ENCODE data around the gene NFIX. TPM values are rescaled to one million over a fixed set of nuclear protein-coding genes. Genes with fewer than 3 reads are reported as not detected.

Gene NFIX
- total and polyA plus RNA-seq, 2 donors (not counting 1 experiment from before 2014, with no cell fraction given), result 0.69 to 5.6 TPM

DNA sequence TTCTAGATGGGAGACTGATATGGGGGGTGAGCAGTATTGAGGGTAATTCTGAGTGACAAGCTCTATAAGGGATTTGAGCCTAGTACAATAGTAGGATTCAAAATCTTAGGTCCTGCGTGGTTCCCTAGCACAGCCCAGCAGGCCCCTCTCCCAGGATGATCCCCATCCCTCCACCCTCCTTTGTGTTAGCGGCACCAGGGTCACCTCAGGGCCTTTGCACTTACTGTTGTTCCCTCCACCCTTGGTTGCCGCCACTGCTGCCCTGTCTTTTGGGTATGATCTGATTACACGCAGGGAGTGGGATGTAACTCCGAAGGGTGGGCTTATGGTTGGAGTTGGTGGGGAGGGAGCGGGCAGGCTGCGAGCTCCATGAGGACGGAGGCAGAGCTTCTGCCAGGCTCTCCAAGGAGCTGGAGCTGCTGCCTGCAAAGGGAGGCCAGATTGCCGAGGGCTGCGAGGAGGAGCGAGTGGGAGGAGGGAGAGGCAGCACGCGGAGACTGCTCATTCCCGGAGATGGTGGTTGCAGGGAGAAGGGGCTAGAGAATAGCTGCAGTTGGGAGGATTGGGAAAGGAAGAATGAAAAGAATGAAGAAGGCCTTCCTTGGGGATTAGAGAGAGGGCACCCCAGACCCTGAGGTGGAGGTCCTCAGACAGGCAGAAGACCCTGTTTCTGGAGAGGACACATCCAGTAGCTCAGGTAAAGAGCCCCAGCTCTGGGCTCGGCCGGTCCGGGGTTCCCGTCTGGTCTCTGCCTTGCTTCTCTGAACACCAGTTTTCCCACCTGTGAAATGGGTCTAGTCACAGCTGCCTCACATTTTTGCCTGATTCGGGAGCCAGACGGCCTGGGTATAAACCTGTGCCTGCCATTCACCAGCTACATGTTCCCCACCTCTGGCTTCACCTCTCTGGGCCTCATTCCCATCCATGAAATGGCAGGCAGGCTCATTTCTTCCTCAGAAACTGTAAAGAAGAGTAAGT, 128.0 kb downstream of the NFIX start:
- H3K27ac ChIP-seq (ENCODE audit: low read length in 2 of 2), result no peak overlapping the region
- H3K79me2 ChIP-seq (ENCODE audit: control insufficient read depth, insufficient read depth, low read length), result peaks cover 85% of the 10 kb centered on the region
- POLR2A ChIA-PET, result no interaction called here

More for the DNA sequence above, 128.0 kb downstream of the NFIX start:
- no peak overlapping the region for H3K27ac Mint-ChIP-seq
- no peak for DNase-seq
- no peak for TF ChIP-seq EZH2 (IDR thresholded peaks at IDR 0.05; ENCODE audit: borderline replicate concordance, insufficient read depth, low read depth, low read length, poor library complexity, severe bottlenecking)
- TF ChIP-seq, protein P1, sequence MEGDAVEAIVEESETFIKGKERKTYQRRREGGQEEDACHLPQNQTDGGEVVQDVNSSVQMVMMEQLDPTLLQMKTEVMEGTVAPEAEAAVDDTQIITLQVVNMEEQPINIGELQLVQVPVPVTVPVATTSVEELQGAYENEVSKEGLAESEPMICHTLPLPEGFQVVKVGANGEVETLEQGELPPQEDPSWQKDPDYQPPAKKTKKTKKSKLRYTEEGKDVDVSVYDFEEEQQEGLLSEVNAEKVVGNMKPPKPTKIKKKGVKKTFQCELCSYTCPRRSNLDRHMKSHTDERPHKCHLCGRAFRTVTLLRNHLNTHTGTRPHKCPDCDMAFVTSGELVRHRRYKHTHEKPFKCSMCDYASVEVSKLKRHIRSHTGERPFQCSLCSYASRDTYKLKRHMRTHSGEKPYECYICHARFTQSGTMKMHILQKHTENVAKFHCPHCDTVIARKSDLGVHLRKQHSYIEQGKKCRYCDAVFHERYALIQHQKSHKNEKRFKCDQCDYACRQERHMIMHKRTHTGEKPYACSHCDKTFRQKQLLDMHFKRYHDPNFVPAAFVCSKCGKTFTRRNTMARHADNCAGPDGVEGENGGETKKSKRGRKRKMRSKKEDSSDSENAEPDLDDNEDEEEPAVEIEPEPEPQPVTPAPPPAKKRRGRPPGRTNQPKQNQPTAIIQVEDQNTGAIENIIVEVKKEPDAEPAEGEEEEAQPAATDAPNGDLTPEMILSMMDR (IDR thresholded peaks at IDR 0.05), result no peak
- no peaks in the 10 kb centered on the region for H3K9me3 Mint-ChIP-seq (ENCODE audit: insufficient read depth)
- Histone ChIP-seq H4K20me1 (ENCODE audit: control insufficient read depth, insufficient read depth, low read length, poor library complexity, severe bottlenecking) (peaks cover 25% of the 10 kb centered on the region), H2AFZ (ENCODE audit: insufficient read depth, low read depth, low read length, poor library complexity, severe bottlenecking) (no peak overlapping the region), H3K4me2 (replicated peaks; ENCODE audit: low read depth, low read length, poor library complexity, severe bottlenecking) (no peak overlapping the region), H3K4me1 (ENCODE audit: control insufficient read depth in 2 of 2, insufficient read depth in 2 of 2, low read length in 2 of 2) (peaks cover 8 to 23% of the 10 kb centered on the region in 2 donors), H3K9ac (ENCODE audit: low read length) (no peak overlapping the region), H3K4me3 (ENCODE audit: control extremely low read depth in 1 of 5, extremely low read depth in 1 of 5, insufficient read depth in 1 of 5, low read depth in 2 of 5, low read length in 4 of 5) (no peak overlapping the region), H3K27me3 (replicated peaks in 1 of 4; ENCODE audit: control extremely low read depth in 1 of 4, control insufficient read depth in 3 of 4, insufficient read depth in 4 of 4, low read length in 3 of 4) (no peaks in the 10 kb centered on the region), H3K9me3 (ENCODE audit: control extremely low read depth in 1 of 3, control insufficient read depth in 2 of 3, insufficient read depth in 1 of 3, low read length in 2 of 3) (peaks cover 0 to 4% (median 0%) of the 10 kb centered on the region in 3 donors), H3K36me3 (replicated peaks in 1 of 2; ENCODE audit: control extremely low read depth in 1 of 2, control insufficient read depth in 1 of 2, extremely low read depth in 1 of 2, insufficient read depth in 2 of 2, low read length in 1 of 2) (no peaks in the 10 kb centered on the region)
- peaks cover 40% of the 10 kb centered on the region for H3K4me1 Mint-ChIP-seq
- H3K27me3 Mint-ChIP-seq, result no peaks in the 10 kb centered on the region
- CTCF ChIA-PET, result interaction anchor here (1.6 kb wide), 1 partner anchor 19 kb away, joined by 3 read pairs; no protein-coding TSS in a partner anchor
- WGBS (ENCODE audit: insufficient coverage), result 93% methylated on average over 17 of the region's 20 CpGs
- intact Hi-C loops (cut with micrococcal nuclease), result no loop called here
- H3K4me3 Mint-ChIP-seq, result no peak overlapping the region
- no peak for ATAC-seq (ENCODE audit: low read depth)
